Neural cell (in vitro differentiated cells): ENCODE measurements around the gene MLLT11.

Source experiments
- CTCF ChIP-seq: fragments of 450-650 bp; IDR thresholded peaks from 2 replicates; pipeline ENCODE4 v1.5.1; 2014; ENCODE audit warnings: antibody characterized with exemption, mild to moderate bottlenecking, moderate library complexity; ENCODE audit not compliant: poor library complexity, severe bottlenecking
- EP300 ChIP-seq: fragments of 450-650 bp; conservative IDR thresholded peaks from 2 replicates; pipeline ENCODE4 v1.6.1; 2014; ENCODE audit warnings: antibody characterized with exemption, mild to moderate bottlenecking, moderate library complexity; ENCODE audit not compliant: poor library complexity, severe bottlenecking
- EZH2 ChIP-seq: fragments of 200-600, 300-800 bp; shearing (Covaris generic), sonication (generic); IDR thresholded peaks from 2 replicates; pipeline ENCODE4 v1.6.1; 2014; ENCODE audit warnings: antibody characterized with exemption, low read length, borderline replicate concordance, mild to moderate bottlenecking; ENCODE audit not compliant: insufficient read depth, poor library complexity, severe bottlenecking
- POLR2AphosphoS5 ChIP-seq: IDR thresholded peaks from 2 replicates; pipeline ENCODE4 v1.6.1; 2012
- RAD21 ChIP-seq: fragments of 450-650 bp; conservative IDR thresholded peaks from 2 replicates; pipeline ENCODE4 v1.6.1; 2014; ENCODE audit warnings: antibody characterized with exemption, mild to moderate bottlenecking, moderate library complexity
- SMC3 ChIP-seq: fragments of 450-650 bp; conservative IDR thresholded peaks from 2 replicates; pipeline ENCODE4 v1.6.1; 2014; ENCODE audit warnings: antibody characterized with exemption, mild to moderate bottlenecking, moderate library complexity; ENCODE audit not compliant: poor library complexity

GRCh38 chr1:151026460-151026859 lies 33.7 kb upstream of the MLLT11 start:
- TF ChIP-seq EZH2 (no peak), POLR2AphosphoS5 (no peak), CTCF (no peak), RAD21 (no peak), SMC3 (no peak), EP300 (no peak)
